Neural progenitor cell (in vitro differentiated cells): ENCODE measurements around the gene GPRIN3. TPM values are rescaled to one million over a fixed set of nuclear protein-coding genes. Genes with fewer than 3 reads are reported as not detected.

ENCODE experiments used
- DNase-seq: peaks from one replicate; pipeline ENCODE4 v3.0.0-alpha.2; 2016; ENCODE audit warnings: low spot score
- H2AFZ ChIP-seq: fragments of 200-600 bp; sonication (generic); replicated peaks from 2 replicates; pipeline ENCODE4 v1.6.1; 2016; ENCODE audit warnings: antibody characterized with exemption
- H3F3A ChIP-seq: fragments of 200-600 bp; sonication (generic); 2 replicates; pipeline ENCODE4 v1.6.1; 2016; ENCODE audit warnings: antibody characterized with exemption, low read depth
- H3K27ac ChIP-seq: fragments of 200-600 bp; sonication (generic); 2 replicates; pipeline ENCODE4 v1.5.1; 2016; ENCODE audit warnings: mild to moderate bottlenecking
- H3K27me3 ChIP-seq: fragments of 200-600 bp; sonication (generic); 2 replicates; pipeline ENCODE4 v1.6.1; 2016; ENCODE audit warnings: mild to moderate bottlenecking, moderate library complexity
- H3K36me3 ChIP-seq: fragments of 200-600 bp; sonication (generic); 2 replicates; pipeline ENCODE4 v1.5.1; 2016
- H3K4me1 ChIP-seq: fragments of 200-600 bp; sonication (generic); 2 replicates; pipeline ENCODE4 v1.6.1; 2016; ENCODE audit warnings: mixed run types
- H3K4me2 ChIP-seq: fragments of 200-600 bp; sonication (generic); 2 replicates; pipeline ENCODE4 v1.6.1; 2016
- H3K4me3 ChIP-seq: fragments of 200-600 bp; sonication (generic); 2 replicates; pipeline ENCODE4 v1.5.1; 2016
- H3K79me2 ChIP-seq: fragments of 200-600 bp; sonication (generic); 2 replicates; pipeline ENCODE4 v1.6.1; 2016; ENCODE audit warnings: low read depth
- H3K9ac ChIP-seq: fragments of 200-600 bp; sonication (generic); 2 replicates; pipeline ENCODE4 v1.6.1; 2016
- H3K9me3 ChIP-seq: fragments of 200-600 bp; sonication (generic); 2 replicates; pipeline ENCODE4 v1.5.1; 2016; ENCODE audit warnings: low read depth
- H4K20me1 ChIP-seq: fragments of 200-600 bp; sonication (generic); 2 replicates; pipeline ENCODE4 v1.6.1; 2016; ENCODE audit warnings: low read depth
- H3K27ac Mint-ChIP-seq: 3 replicates; pipeline ENCODE4 v1.8.0; 2021; ENCODE audit warnings: mixed read lengths
- H3K27me3 Mint-ChIP-seq: 2 replicates; pipeline ENCODE4 v1.8.0; 2022; ENCODE audit warnings: low read depth, mild to moderate bottlenecking, inconsistent platforms, moderate library complexity, mixed read lengths; ENCODE audit not compliant: insufficient read depth
- H3K36me3 Mint-ChIP-seq: 3 replicates; pipeline ENCODE4 v1.8.0; 2021; ENCODE audit warnings: mixed read lengths
- H3K4me1 Mint-ChIP-seq: 3 replicates; pipeline ENCODE4 v1.8.0; 2021; ENCODE audit warnings: mixed read lengths
- H3K4me3 Mint-ChIP-seq: 3 replicates; pipeline ENCODE4 v1.8.0; 2021; ENCODE audit warnings: mild to moderate bottlenecking, moderate library complexity, mixed read lengths
- H3K9me3 Mint-ChIP-seq: 3 replicates; pipeline ENCODE4 v1.8.0; 2020; ENCODE audit warnings: mixed read lengths
- EZH2 ChIP-seq: fragments of 200-600 bp; sonication (generic); IDR thresholded peaks from 2 replicates; pipeline ENCODE4 v1.6.1; 2017; ENCODE audit warnings: antibody characterized with exemption, mild to moderate bottlenecking, moderate library complexity
- EZH2phosphoT487 ChIP-seq: fragments of 200-600 bp; sonication (generic); IDR thresholded peaks from 2 replicates; pipeline ENCODE4 v1.6.1; 2017; ENCODE audit warnings: antibody characterized with exemption
- total RNA-seq: library from RNA; depleted of rRNA; stranded (reverse); fragments of >200 nt; gene quantifications from 2 replicates; pipeline ENCODE4 v1.2.3, GENCODE V29; 2015; ENCODE audit warnings: low replicate concordance
- TF ChIP-seq, protein P1 (sequence below): fragments of 200-600 bp; sonication (generic); IDR thresholded peaks from 2 replicates; pipeline ENCODE4 v1.5.1; 2017; ENCODE audit warnings: antibody characterized with exemption, mild to moderate bottlenecking

Gene GPRIN3
- total RNA-seq, 1 donor from 2014 or later: 0.15 TPM

DNA sequence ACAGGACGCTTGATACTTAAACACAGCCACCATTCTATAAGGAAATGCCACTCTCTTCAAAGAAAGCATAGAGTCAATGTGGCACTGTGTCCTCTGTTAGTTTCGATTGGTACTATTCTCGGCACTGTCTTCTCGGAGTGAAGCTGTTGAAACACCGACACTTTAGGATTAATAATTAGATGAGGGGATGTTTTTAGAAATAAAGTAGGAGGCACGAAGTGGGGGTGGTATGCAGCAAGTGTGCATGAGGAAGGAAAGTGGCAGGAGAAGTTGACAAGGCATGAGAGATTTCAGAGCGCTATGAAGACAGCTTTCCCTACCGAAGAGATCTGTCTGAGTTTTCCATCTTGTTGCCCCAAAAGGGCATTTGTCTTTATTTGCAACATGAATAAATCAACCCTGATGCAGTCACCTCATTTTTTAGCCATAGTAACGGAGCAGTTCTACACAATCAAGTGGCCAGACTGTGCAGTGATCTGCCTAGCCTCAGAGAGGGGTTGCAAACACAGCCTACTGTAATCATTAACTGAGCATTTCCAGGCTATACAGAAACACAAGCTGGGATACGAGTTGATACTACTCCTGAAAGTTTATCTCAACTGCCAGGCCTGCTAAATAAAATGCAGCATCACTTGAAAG lies 8.3 kb downstream of the GPRIN3 start:
- Histone ChIP-seq H3F3A (no peaks in the 10 kb centered on the region), H2AFZ (peak overlapping the region; percentile 37), H3K4me3 (no peak overlapping the region), H4K20me1 (no peaks in the 10 kb centered on the region), H3K79me2 (no peaks in the 10 kb centered on the region), H3K27ac (no peak overlapping the region), H3K36me3 (no peaks in the 10 kb centered on the region), H3K4me1 (no peaks in the 10 kb centered on the region), H3K4me2 (no peak overlapping the region), H3K9ac (no peak overlapping the region), H3K27me3 (no peaks in the 10 kb centered on the region), H3K9me3 (no peaks in the 10 kb centered on the region)
- TF ChIP-seq EZH2phosphoT487 (no peak), EZH2 (no peak)
- TF ChIP-seq, protein P1, sequence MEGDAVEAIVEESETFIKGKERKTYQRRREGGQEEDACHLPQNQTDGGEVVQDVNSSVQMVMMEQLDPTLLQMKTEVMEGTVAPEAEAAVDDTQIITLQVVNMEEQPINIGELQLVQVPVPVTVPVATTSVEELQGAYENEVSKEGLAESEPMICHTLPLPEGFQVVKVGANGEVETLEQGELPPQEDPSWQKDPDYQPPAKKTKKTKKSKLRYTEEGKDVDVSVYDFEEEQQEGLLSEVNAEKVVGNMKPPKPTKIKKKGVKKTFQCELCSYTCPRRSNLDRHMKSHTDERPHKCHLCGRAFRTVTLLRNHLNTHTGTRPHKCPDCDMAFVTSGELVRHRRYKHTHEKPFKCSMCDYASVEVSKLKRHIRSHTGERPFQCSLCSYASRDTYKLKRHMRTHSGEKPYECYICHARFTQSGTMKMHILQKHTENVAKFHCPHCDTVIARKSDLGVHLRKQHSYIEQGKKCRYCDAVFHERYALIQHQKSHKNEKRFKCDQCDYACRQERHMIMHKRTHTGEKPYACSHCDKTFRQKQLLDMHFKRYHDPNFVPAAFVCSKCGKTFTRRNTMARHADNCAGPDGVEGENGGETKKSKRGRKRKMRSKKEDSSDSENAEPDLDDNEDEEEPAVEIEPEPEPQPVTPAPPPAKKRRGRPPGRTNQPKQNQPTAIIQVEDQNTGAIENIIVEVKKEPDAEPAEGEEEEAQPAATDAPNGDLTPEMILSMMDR: no peak
- Mint-ChIP-seq H3K27ac (no peak overlapping the region), H3K4me1 (peaks cover 4% of the 10 kb centered on the region), H3K9me3 (no peaks in the 10 kb centered on the region), H3K36me3 (no peaks in the 10 kb centered on the region), H3K4me3 (no peak overlapping the region), H3K27me3 (no peaks in the 10 kb centered on the region)
- no peak for DNase-seq

DNA sequence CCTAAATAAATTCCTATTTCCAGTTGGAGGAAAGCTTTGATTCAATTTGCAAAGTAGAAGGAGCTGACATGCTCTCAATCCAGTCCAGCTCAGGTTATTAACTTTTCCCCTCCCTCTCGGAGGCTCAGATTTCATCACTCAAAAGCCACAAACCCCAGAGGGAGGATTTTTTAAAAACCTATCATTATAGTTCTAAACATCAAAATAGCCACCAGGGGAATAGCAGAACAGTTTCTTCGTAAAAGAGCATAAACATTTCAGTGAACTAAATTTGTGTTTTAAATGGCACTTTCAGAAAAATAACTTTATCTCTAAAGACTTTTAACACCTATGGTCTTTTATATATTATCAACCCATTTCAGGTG lies 8.8 kb downstream of the GPRIN3 start:
- Mint-ChIP-seq H3K27ac (no peak overlapping the region), H3K4me3 (no peak overlapping the region), H3K4me1 (peaks cover 4% of the 10 kb centered on the region), H3K27me3 (no peaks in the 10 kb centered on the region), H3K9me3 (no peaks in the 10 kb centered on the region), H3K36me3 (no peaks in the 10 kb centered on the region)
- Histone ChIP-seq H3K4me1 (no peaks in the 10 kb centered on the region), H3K36me3 (no peaks in the 10 kb centered on the region), H3K79me2 (no peaks in the 10 kb centered on the region), H3K27me3 (no peaks in the 10 kb centered on the region), H2AFZ (no peak overlapping the region), H4K20me1 (no peaks in the 10 kb centered on the region), H3K4me3 (no peak overlapping the region), H3K9ac (no peak overlapping the region), H3F3A (no peaks in the 10 kb centered on the region), H3K4me2 (no peak overlapping the region), H3K27ac (no peak overlapping the region), H3K9me3 (no peaks in the 10 kb centered on the region)
- TF ChIP-seq EZH2 (no peak), EZH2phosphoT487 (no peak)
- DNase-seq: no peak

DNA sequence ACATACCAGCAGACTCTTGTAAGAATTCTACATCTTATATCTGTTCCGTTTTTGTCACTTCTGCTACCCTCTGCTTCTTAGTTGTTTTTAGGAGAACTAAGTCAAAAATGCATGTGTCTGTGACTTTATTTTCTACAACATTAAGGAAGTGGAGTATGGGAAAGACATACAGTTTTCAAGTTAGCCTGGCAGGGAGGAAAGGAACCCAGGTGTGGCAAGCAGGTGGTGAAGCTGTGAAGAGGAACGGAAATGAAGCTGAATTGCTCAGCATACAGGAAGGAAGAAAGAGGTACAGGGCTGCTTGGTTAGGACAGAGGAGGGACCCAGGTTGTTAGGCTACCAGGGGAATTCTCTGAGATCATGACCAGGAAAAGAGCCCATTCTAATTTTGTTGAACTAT lies 9.4 kb downstream of the GPRIN3 start:
- Mint-ChIP-seq H3K4me1 (peaks cover 4% of the 10 kb centered on the region), H3K27me3 (no peaks in the 10 kb centered on the region), H3K4me3 (no peak overlapping the region), H3K27ac (no peak overlapping the region), H3K9me3 (no peaks in the 10 kb centered on the region), H3K36me3 (no peaks in the 10 kb centered on the region)
- Histone ChIP-seq H3K36me3 (no peaks in the 10 kb centered on the region), H3K27me3 (no peaks in the 10 kb centered on the region), H3K9me3 (no peaks in the 10 kb centered on the region), H2AFZ (no peak overlapping the region), H3K4me1 (no peaks in the 10 kb centered on the region), H3K79me2 (no peaks in the 10 kb centered on the region), H3K9ac (no peak overlapping the region), H3K4me2 (no peak overlapping the region), H3F3A (no peaks in the 10 kb centered on the region), H3K27ac (no peak overlapping the region), H4K20me1 (no peaks in the 10 kb centered on the region), H3K4me3 (no peak overlapping the region)
- TF ChIP-seq, protein P1: no peak
- no peak for TF ChIP-seq EZH2
- no peak for DNase-seq

DNA sequence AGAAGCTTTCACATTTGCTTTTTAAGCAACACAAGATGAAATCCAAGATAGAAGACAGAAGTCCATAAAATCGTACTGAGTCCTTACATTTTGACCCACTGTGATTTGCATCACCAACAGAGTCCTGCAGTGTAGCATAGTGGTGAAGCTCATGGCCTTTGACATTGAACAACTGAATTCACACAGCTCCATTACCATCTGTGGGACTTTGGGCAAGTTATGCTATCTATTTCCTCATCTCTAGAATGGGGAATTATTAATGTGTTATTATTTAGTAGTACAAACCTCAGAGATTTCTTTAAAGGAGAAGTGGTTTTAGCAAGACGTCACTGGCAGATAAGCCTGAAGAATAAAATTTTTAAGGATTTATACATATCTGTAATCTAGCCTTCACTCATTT lies 10.7 kb downstream of the GPRIN3 start:
- H3K4me3 Mint-ChIP-seq: no peak overlapping the region
- no peaks in the 10 kb centered on the region for H3K79me2 ChIP-seq
- no peak overlapping the region for H3K4me3 ChIP-seq
- H3K4me1 ChIP-seq: no peaks in the 10 kb centered on the region
- TF ChIP-seq, protein P1: no peak
- no peak for TF ChIP-seq EZH2phosphoT487
- no peak for TF ChIP-seq EZH2
- H3K36me3 Mint-ChIP-seq: no peaks in the 10 kb centered on the region
- no peaks in the 10 kb centered on the region for H4K20me1 ChIP-seq
- H3K4me2 ChIP-seq: no peak overlapping the region
- no peaks in the 10 kb centered on the region for H3K27me3 Mint-ChIP-seq
- no peaks in the 10 kb centered on the region for H3K9me3 ChIP-seq
- no peak overlapping the region for H2AFZ ChIP-seq
- H3K27me3 ChIP-seq: no peaks in the 10 kb centered on the region
- H3K27ac Mint-ChIP-seq: no peak overlapping the region
- no peak overlapping the region for H3K9ac ChIP-seq
- H3K36me3 ChIP-seq: no peaks in the 10 kb centered on the region
- H3K9me3 Mint-ChIP-seq: no peaks in the 10 kb centered on the region
- peaks cover 4% of the 10 kb centered on the region for H3K4me1 Mint-ChIP-seq
- H3F3A ChIP-seq: no peaks in the 10 kb centered on the region
- DNase-seq: no peak
- H3K27ac ChIP-seq: no peak overlapping the region
